Neural crest cell (in vitro differentiated cells): ENCODE measurements around the gene TEAD4. TPM values are rescaled to one million over a fixed set of nuclear protein-coding genes. Genes with fewer than 3 reads are reported as not detected.

Experiments used
- DNase-seq: peaks from one replicate; pipeline ENCODE4 v3.0.0; 2021; ENCODE audit warnings: low read depth, mixed read lengths, low spot score
- H3K27ac Mint-ChIP-seq: one replicate; pipeline ENCODE4 v1.8.0; 2021; ENCODE audit warnings: mild to moderate bottlenecking, mixed read lengths; ENCODE audit not compliant: unreplicated experiment
- H3K27me3 Mint-ChIP-seq: 2 replicates; pipeline ENCODE4 v1.8.0; 2021; ENCODE audit warnings: low read depth, mild to moderate bottlenecking, mixed read lengths
- H3K36me3 Mint-ChIP-seq: 2 replicates; pipeline ENCODE4 v1.8.0; 2021; ENCODE audit warnings: low read depth, mild to moderate bottlenecking, mixed read lengths
- H3K4me1 Mint-ChIP-seq: 2 replicates; pipeline ENCODE4 v1.8.0; 2021; ENCODE audit warnings: mixed read lengths
- H3K4me3 Mint-ChIP-seq: one replicate; pipeline ENCODE4 v1.8.0; 2021; ENCODE audit warnings: mild to moderate bottlenecking, mixed read lengths
- H3K9me3 Mint-ChIP-seq: 2 replicates; pipeline ENCODE4 v1.8.0; 2021; ENCODE audit warnings: mixed read lengths
- total RNA-seq: library from RNA; stranded (reverse); gene quantifications from 2 replicates; pipeline ENCODE4 v1.2.1, GENCODE V29; 2021
- TF ChIP-seq, protein P1 (sequence below): fragments of 200-600 bp; sonication (generic); conservative IDR thresholded peaks from 2 replicates; pipeline ENCODE4 v1.5.0; 2021; ENCODE audit warnings: antibody characterized with exemption, mild to moderate bottlenecking

TEAD4 gene
- total RNA-seq, 1 donor from 2014 or later = 30.9 TPM

DNA sequence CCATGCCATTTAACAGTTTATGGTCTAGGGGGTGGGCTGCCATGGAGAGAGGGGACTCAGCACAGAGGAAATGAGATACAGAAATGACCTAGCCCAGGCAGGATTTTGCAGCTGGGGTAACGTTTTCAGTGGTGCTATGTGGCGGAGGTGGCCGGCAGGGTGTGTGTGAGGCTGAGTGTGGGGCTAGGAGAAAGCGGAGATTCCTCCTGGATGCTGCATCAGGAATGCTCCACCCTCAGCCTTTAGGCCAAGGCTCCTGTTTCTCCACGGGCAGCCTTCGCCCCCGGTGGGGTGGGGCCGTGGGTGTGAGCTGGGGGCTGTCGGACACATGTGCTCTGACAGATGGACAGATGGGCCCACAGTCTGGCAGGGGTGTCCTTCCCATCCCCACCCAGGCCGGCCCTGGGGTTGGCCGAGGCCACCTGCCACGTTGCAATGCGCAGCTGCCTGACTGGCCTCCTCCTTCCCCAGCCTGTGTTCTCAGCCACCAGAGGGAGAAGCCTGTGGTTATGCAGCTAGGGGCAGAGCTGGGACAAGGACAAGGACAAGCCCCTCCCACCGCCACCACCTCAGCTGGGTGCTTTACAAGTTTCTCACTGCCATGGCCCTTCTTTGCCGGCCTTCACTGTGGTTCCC is 44.3 kb downstream of the TEAD4 start:
- DNase-seq = no peak
- H3K9me3 Mint-ChIP-seq = no peaks in the 10 kb centered on the region
- H3K36me3 Mint-ChIP-seq = peaks cover 3% of the 10 kb centered on the region
- H3K4me1 Mint-ChIP-seq = no peaks in the 10 kb centered on the region
- TF ChIP-seq, protein P1, sequence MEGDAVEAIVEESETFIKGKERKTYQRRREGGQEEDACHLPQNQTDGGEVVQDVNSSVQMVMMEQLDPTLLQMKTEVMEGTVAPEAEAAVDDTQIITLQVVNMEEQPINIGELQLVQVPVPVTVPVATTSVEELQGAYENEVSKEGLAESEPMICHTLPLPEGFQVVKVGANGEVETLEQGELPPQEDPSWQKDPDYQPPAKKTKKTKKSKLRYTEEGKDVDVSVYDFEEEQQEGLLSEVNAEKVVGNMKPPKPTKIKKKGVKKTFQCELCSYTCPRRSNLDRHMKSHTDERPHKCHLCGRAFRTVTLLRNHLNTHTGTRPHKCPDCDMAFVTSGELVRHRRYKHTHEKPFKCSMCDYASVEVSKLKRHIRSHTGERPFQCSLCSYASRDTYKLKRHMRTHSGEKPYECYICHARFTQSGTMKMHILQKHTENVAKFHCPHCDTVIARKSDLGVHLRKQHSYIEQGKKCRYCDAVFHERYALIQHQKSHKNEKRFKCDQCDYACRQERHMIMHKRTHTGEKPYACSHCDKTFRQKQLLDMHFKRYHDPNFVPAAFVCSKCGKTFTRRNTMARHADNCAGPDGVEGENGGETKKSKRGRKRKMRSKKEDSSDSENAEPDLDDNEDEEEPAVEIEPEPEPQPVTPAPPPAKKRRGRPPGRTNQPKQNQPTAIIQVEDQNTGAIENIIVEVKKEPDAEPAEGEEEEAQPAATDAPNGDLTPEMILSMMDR = no peak
- H3K27ac Mint-ChIP-seq = no peak overlapping the region
- no peak overlapping the region for H3K4me3 Mint-ChIP-seq
- no peaks in the 10 kb centered on the region for H3K27me3 Mint-ChIP-seq

DNA sequence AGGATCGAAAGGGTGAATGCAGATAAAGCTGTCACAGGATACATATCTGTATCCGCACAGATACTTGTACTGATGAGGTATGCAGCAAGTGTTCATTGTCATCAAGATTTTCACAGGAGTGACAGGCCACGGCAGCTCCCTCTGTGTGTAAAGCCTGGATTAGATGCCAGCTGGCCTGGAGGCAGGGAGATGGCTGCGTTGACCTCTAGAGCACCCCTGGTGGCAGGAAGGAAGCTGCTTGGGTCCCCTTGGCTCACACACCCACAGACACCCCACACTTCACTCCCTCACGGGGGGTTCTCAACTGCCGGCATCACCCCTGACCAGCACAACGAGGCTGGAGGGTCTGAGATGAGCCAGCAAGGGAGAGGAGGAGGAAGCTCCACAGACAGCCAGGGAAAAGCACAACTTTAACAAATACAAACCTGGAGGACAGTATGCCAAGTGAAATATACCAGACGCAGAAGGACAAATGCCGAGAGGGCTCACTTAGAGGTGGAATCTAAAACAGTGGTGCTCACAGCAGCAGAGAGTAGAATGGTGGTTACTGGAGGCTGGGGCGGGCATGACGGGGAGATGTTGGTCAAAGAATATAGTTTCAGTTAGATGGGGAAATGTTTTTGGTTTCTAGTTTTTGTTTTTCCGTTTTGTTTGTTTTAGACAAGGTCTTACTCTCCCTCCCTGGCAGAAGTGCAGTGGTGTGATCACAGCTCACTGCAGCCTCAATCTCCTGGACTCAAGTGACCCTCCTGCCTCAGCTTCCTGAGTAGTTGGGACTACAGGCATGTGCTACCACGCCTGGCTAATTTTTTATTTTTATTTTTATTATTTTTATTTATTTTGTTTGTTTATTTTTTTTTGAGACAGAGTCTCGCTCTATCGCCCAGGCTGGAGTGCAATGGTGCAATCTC is 45.7 kb downstream of the TEAD4 start:
- TF ChIP-seq, protein P1 = peak; percentile 30
- H3K27ac Mint-ChIP-seq = no peak overlapping the region
- H3K4me3 Mint-ChIP-seq = no peak overlapping the region
- no peak for DNase-seq
- no peaks in the 10 kb centered on the region for H3K9me3 Mint-ChIP-seq
- no peaks in the 10 kb centered on the region for H3K4me1 Mint-ChIP-seq
- no peaks in the 10 kb centered on the region for H3K27me3 Mint-ChIP-seq
- H3K36me3 Mint-ChIP-seq = peaks cover 3% of the 10 kb centered on the region

DNA sequence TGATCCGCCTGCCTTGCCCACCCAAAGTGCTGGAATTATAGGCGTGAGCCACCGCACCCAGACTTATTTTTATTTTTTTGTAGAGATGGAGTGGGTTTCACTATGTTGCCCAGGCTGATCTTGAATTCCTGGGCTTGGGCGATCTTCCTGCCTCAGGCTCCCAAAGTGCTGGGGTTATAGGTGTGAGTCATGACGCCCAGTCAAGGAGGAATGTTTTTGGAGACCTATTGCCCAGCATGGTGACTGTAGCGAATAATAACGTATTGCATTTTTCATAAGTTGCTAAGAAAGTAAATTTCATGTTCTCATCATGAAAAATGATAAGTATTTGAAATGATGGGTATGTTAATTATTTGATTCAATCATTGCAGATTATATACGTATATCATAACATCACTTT is 46.5 kb downstream of the TEAD4 start:
- no peak for DNase-seq
- TF ChIP-seq, protein P1 = no peak
- Mint-ChIP-seq H3K27me3 (no peaks in the 10 kb centered on the region), H3K4me3 (no peak overlapping the region), H3K27ac (no peak overlapping the region), H3K4me1 (no peaks in the 10 kb centered on the region), H3K9me3 (no peaks in the 10 kb centered on the region), H3K36me3 (peaks cover 3% of the 10 kb centered on the region)

DNA sequence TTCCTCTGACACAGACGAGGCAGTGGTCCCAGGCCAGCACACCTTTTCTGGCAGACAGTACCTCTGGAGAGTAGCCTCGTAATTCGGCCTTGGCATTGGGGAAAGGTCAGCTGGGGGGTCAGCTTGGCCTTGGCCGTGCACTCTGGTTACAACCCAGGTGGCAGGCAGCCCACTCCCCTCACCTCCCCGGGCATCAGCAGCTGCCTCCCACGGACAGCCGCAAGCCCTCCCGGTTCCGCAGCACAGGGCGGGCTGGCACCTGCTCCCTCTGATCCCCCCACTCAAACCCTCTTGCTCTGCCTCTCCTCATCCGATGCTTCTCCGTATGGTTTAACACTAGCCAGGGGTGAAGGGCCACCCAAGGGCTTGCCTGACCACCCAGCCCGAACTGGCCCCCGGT is 50.6 kb downstream of the TEAD4 start:
- TF ChIP-seq, protein P1 = no peak
- Mint-ChIP-seq H3K27ac (no peak overlapping the region), H3K4me1 (no peaks in the 10 kb centered on the region), H3K27me3 (no peaks in the 10 kb centered on the region), H3K9me3 (no peaks in the 10 kb centered on the region), H3K36me3 (no peaks in the 10 kb centered on the region), H3K4me3 (no peak overlapping the region)
- DNase-seq = no peak

DNA sequence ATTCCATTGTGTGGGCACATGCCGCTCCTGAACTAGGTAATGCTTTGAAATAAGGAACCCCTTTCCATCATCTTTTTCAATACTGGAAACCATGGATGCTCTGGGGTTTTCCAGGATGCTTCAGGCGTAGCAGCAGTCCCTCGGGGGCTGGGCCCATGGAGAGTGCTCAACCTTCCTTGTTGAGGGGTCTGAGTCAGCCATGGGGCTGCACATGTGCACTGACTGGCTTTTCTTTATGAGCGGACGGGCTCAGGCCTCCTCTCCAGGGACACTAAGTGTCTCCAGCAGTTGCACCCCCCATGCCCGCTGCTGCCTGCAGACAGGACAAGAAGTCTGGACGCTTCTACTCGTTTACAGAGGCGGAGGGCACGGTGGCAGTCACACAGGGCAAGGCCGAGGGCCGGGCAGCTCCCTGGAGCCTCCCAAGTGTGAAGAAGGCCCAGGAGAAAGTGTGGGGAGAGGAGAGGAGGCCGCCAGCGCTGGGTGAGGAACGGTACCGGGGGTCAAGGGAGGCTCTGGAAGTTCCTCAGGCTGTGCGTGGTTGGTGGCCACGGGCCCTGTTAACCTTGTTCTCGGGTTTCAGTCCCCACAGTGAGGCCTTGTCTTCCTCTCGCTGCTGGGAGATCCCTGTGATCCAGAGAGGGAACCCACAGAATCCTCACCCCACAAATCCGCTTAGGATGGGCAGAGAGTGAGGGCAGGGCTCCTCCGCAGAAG is 51.2 kb downstream of the TEAD4 start:
- Mint-ChIP-seq H3K4me1 (no peaks in the 10 kb centered on the region), H3K27me3 (no peaks in the 10 kb centered on the region), H3K9me3 (no peaks in the 10 kb centered on the region), H3K4me3 (no peak overlapping the region), H3K27ac (no peak overlapping the region), H3K36me3 (no peaks in the 10 kb centered on the region)
- DNase-seq = no peak
- TF ChIP-seq, protein P1 = no peak
